Body of pancreas (tissue), 4 donors: Measurements from ENCODE around the gene NUP50.

ENCODE experiments used
- CTCF ChIP-seq, 7 experiments: fragments of 450-650 bp in 4 of 7; fragments of 200-600 bp in 3 of 7; sonication (generic) in 3 of 7; IDR thresholded peaks; one replicate each; pipeline ENCODE4 v1.5.1; 2016 to 2019; ENCODE audit warnings: antibody characterized with exemption in 7 of 7
- POLR2A ChIP-seq, 3 donors: fragments of 450-650 bp; IDR thresholded peaks; one replicate each; pipeline ENCODE4 v1.6.1; 2016; ENCODE audit warnings: antibody characterized with exemption in 3 of 3, mild to moderate bottlenecking in 2 of 3

- TF ChIP-seq CTCF (IDR thresholded peaks at IDR 0.05): no peak
- TF ChIP-seq POLR2A (IDR thresholded peaks at IDR 0.05): no peak
Measured at GRCh38 chr22:45154383-45154782, 9.3 kb upstream of the NUP50 start.
